Measurements from ENCODE around the gene PRDM1. TPM values are rescaled to one million over a fixed set of nuclear protein-coding genes. Genes with fewer than 3 reads are reported as not detected.

Gene PRDM1
- total and polyA plus RNA-seq, 7 donors, result 0.33 to 2.0 (median 1.3) TPM

GRCh38 chr6:106141441-106142237, 55.5 kb downstream of the PRDM1 start:
- DNase-seq, result no peak
- Histone ChIP-seq H3K27me3 (ENCODE audit: insufficient read depth in 3 of 3, low read length in 2 of 3) (no peaks in the 10 kb centered on the region), H3K4me3 (no peak overlapping the region), H3K27ac (no peak overlapping the region), H3K36me3 (ENCODE audit: insufficient read depth in 1 of 2, low read depth in 1 of 2) (no peaks in the 10 kb centered on the region), H3K9me3 (no peaks in the 10 kb centered on the region), H3K4me1 (peaks cover 16% of the 10 kb centered on the region)
- WGBS, 3 donors, result 36 to 42% (median 38%) methylated on average over 9 of the region's 9 CpGs
- intact Hi-C loops (cut with DNase I), result no loop called here
- TF ChIP-seq CTCF (IDR thresholded peaks at IDR 0.05), result no peak
- ATAC-seq, result peak; percentile 79 to 98 (median 86)

GRCh38 chr6:106142876-106143431, 56.8 kb downstream of the PRDM1 start:
- H3K36me3 ChIP-seq (ENCODE audit: insufficient read depth in 1 of 2, low read depth in 1 of 2), result no peaks in the 10 kb centered on the region
- no peak overlapping the region for H3K27ac ChIP-seq
- no peaks in the 10 kb centered on the region for H3K9me3 ChIP-seq
- WGBS, 3 donors, result 75 to 79% (median 75%) methylated on average over 2 of the region's 2 CpGs
- H3K27me3 ChIP-seq (ENCODE audit: insufficient read depth in 3 of 3, low read length in 2 of 3), result no peaks in the 10 kb centered on the region
- intact Hi-C loops (cut with DNase I), result no loop called here
- ATAC-seq (no peak), DNase-seq (no peak)
- H3K4me3 ChIP-seq, result no peak overlapping the region
- no peak for TF ChIP-seq CTCF (IDR thresholded peaks at IDR 0.05)
- peaks cover 16% of the 10 kb centered on the region for H3K4me1 ChIP-seq

GRCh38 chr6:106143665-106144064, 57.5 kb downstream of the PRDM1 start:
- no peaks in the 10 kb centered on the region for H3K27me3 ChIP-seq (ENCODE audit: insufficient read depth in 3 of 3, low read length in 2 of 3)
- ATAC-seq, result no peak
- H3K36me3 ChIP-seq (ENCODE audit: insufficient read depth in 1 of 2, low read depth in 1 of 2), result no peaks in the 10 kb centered on the region
- H3K27ac ChIP-seq, result no peak overlapping the region
- no peaks in the 10 kb centered on the region for H3K9me3 ChIP-seq
- H3K4me1 ChIP-seq, result peaks cover 16% of the 10 kb centered on the region
- no peak for TF ChIP-seq CTCF (IDR thresholded peaks at IDR 0.05)
- intact Hi-C loops (cut with DNase I), result no loop called here
- H3K4me3 ChIP-seq, result no peak overlapping the region
- no peak for DNase-seq
- WGBS, 3 donors, result 87 to 91% (median 88%) methylated on average over 12 of the region's 12 CpGs

GRCh38 chr6:106145144-106145543, 59.0 kb downstream of the PRDM1 start:
- Histone ChIP-seq H3K4me1 (peaks cover 12% of the 10 kb centered on the region), H3K4me3 (no peak overlapping the region), H3K27ac (no peak overlapping the region), H3K9me3 (no peaks in the 10 kb centered on the region), H3K27me3 (ENCODE audit: insufficient read depth in 3 of 3, low read length in 2 of 3) (no peaks in the 10 kb centered on the region), H3K36me3 (ENCODE audit: insufficient read depth in 1 of 2, low read depth in 1 of 2) (no peaks in the 10 kb centered on the region)
- ATAC-seq (no peak), DNase-seq (no peak)
- intact Hi-C loops (cut with DNase I), result no loop called here
- 66 to 73% (median 70%) methylated on average over 4 of the region's 4 CpGs for WGBS, 3 donors
- TF ChIP-seq CTCF (IDR thresholded peaks at IDR 0.05), result no peak
